Stimulated activated effector memory CD8-positive, alpha-beta T cell treated with anti-CD3 and anti-CD28 coated beads, Interleukin-12 subunit alpha, Interleukin-12 subunit beta, amount 100 ng/mL, for 72 hours (primary cell): ENCODE measurements around the gene HDAC4.

Source experiments
- ATAC-seq: fragments of 150-1000 bp; cut with Tn5 transposase; 2 replicates; pipeline ENCODE4 v1.10.0; 2021
- DNase-seq, 2 donors: peaks; one replicate each; pipeline ENCODE4 v3.0.0; 2021 to 2022; ENCODE audit warnings: low spot score in 2 of 2
- H3K27ac Mint-ChIP-seq: one replicate; pipeline ENCODE4 v1.8.0; 2022; ENCODE audit warnings: mild to moderate bottlenecking, mixed read lengths
- H3K36me3 Mint-ChIP-seq: one replicate; pipeline ENCODE4 v1.8.0; 2022; ENCODE audit warnings: mild to moderate bottlenecking, mixed read lengths
- H3K4me1 Mint-ChIP-seq: one replicate; pipeline ENCODE4 v1.8.0; 2022; ENCODE audit warnings: mixed read lengths
- H3K4me3 Mint-ChIP-seq: one replicate; pipeline ENCODE4 v1.8.0; 2022; ENCODE audit warnings: mild to moderate bottlenecking, mixed read lengths
- H3K9me3 Mint-ChIP-seq: one replicate; pipeline ENCODE4 v1.8.0; 2022; ENCODE audit warnings: mixed read lengths

HDAC4 gene

DNA sequence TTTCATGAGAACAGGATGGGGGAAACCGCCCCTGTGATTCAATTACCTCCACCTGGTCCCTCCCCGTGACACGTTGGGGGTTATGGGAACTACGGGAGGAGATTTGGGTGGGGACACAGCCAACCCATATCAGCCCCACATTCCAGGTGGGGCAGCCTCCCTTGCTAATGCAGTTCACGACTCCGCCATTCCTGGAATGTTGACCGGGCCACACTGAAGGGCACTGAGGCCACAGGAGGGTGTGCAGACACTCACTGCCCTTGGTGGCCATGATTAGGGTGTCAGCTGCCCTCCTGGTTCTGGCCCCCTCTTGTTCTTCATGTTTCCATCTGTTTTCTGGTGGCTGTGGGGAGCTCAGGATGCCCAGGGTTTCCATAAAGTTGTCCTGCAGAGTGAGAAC lies 376.6 kb downstream of the HDAC4 start:
- DNase-seq (no peak), ATAC-seq (no peak)
- no peaks in the 10 kb centered on the region for H3K9me3 Mint-ChIP-seq
- H3K4me1 Mint-ChIP-seq, result no peaks in the 10 kb centered on the region
- no peak overlapping the region for H3K27ac Mint-ChIP-seq
- H3K4me3 Mint-ChIP-seq, result no peak overlapping the region
- peaks cover 6% of the 10 kb centered on the region for H3K36me3 Mint-ChIP-seq

DNA sequence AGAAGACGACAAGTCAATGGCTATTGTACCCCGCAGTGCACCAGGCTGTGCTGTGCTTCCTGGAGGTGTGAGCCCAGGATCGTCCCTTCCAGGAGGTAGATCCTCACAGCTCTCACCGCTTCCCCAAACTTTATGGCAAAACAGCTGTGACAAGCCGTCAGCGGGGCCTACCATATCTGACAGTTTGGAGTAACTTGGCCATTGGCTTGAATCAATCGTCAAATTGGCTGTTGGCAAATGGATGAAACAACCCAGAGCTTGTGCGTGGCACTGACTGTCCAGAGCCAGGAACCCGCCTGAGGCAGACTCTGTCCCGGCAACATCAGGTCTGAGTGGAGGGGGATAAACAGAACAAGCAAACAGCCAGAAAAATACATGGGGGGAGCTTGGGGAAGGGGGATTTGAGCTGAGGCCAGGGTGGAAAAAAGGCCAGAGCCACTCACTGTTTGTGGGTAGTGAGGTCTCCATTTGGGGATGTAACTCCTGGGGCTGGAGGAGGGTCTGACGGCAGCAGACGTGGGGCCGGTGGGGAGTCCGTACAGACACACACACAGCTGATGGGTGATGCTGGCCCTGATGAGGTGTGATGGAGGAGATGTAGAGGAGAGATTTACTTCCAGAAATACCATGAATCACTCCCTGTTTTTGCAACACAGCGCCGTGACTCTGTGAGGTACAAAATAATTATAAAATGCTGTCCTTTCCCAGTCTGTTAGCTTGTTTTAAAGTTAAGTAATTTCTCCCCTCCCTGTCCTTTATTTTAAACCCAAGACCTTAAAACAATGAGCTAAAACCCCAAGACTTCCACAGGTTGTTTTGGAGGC lies 378.2 kb downstream of the HDAC4 start:
- Mint-ChIP-seq H3K27ac (no peak overlapping the region), H3K4me3 (no peak overlapping the region), H3K4me1 (no peaks in the 10 kb centered on the region), H3K9me3 (no peaks in the 10 kb centered on the region), H3K36me3 (no peaks in the 10 kb centered on the region)
- ATAC-seq, result no peak
- DNase-seq, result no peak

DNA sequence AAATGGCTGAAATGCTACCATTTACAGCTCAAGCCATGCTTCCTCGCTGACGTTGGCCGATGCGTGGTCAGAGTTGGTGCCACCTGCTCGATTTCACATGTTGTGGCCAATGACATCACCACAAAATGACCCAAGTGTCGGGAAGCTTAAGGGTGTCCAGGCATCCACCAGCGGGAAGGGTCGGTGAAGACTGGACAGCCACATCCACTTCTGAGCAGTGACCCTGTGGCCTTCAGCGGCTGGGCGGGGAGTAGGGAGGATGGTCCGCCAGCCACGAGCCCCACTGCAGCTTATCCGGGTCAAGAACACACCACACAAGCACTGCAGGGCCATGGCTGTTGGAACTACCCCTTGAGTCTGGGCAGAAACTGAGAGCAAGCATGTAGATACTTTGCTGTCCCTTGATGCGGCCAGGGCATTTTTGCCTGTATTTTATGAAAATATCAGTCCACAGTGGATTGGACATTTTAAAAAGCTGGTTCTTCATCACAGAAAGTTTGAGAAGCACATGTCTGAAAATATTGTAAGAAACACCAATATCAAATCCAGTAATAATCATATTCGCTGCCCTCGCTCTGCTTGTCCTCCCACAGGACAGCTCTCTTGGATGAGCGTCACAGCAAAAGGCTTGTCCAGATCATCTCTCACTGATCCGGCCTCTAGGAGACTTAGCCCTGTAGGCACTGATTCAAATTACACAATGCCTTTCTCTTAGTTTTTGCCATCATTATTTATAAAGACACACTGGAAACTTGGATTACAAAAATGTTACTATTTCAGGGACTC lies 379.0 kb downstream of the HDAC4 start:
- no peak for ATAC-seq
- no peak overlapping the region for H3K4me3 Mint-ChIP-seq
- no peak for DNase-seq
- H3K4me1 Mint-ChIP-seq, result no peaks in the 10 kb centered on the region
- no peaks in the 10 kb centered on the region for H3K36me3 Mint-ChIP-seq
- H3K9me3 Mint-ChIP-seq, result no peaks in the 10 kb centered on the region
- no peak overlapping the region for H3K27ac Mint-ChIP-seq

DNA sequence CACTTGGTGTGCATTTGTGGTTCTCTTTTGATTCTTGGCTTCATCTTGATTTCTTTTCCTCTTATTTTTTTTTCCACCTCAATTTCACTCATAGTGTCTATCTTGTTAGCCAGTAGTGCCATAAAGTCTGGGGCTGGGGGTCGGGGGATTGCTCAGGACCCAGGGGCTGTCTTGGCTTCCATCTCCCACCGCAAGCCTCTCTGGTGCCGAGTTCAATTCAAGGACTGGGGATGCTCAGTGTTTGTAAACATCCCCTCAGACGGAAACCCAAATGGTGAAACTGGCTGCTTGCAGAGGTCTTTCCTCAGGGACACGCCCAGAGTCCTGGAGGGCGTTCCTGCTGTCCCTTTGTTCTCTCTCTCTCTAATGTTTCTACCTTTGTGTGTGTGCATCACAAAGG lies 379.6 kb downstream of the HDAC4 start:
- ATAC-seq, result no peak
- Mint-ChIP-seq H3K9me3 (no peaks in the 10 kb centered on the region), H3K36me3 (no peaks in the 10 kb centered on the region), H3K27ac (no peak overlapping the region), H3K4me1 (no peaks in the 10 kb centered on the region), H3K4me3 (no peak overlapping the region)
- DNase-seq, result no peak

DNA sequence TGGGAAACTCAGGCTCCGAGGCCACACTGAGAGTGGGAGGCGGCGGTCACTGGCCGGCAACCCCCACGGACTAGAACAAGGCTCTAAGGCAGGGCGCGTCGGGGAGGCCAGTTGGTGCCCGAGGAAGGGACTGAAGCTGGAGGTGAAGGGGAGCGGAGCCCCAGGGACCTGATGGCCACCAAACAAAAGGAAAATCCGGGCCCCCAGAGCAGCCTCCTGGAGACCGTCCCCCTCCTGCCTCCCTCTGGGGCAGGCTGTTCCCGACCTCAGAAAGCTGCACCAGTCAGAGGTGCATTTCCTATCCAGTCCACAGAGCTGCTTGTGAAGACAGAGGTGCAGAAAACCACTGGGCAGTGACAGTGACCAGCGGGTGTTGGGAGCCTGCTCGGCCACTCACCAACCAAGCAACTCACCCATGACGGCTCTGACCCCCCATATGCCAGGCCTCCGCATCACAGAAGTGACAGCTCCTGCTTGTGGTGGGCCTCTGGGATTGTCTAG lies 380.2 kb downstream of the HDAC4 start:
- H3K4me3 Mint-ChIP-seq, result no peak overlapping the region
- DNase-seq, result no peak
- H3K27ac Mint-ChIP-seq, result no peak overlapping the region
- no peaks in the 10 kb centered on the region for H3K4me1 Mint-ChIP-seq
- no peaks in the 10 kb centered on the region for H3K9me3 Mint-ChIP-seq
- no peak for ATAC-seq
- no peaks in the 10 kb centered on the region for H3K36me3 Mint-ChIP-seq

DNA sequence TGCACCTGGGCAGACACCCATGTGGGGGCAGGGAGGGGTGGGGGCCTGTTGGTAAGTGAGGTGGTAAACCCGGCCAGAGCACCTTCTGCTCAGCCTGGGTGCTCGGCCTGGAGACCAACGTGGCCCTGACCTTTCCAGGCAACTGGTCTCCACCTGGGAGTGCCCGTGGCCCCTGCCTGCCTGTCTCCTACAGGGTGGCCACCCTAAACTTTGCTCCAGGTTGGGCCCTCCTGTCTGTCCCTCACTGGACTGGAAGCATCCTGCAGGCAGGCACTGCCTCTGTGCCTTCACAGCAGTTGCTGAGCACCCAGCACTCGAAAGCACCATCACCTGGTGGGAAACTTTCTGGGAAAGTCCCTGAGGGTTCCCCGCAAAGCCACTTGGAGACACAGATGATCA lies 381.6 kb downstream of the HDAC4 start:
- H3K9me3 Mint-ChIP-seq, result no peaks in the 10 kb centered on the region
- H3K27ac Mint-ChIP-seq, result no peak overlapping the region
- ATAC-seq (no peak), DNase-seq (no peak)
- H3K4me1 Mint-ChIP-seq, result no peaks in the 10 kb centered on the region
- H3K4me3 Mint-ChIP-seq, result no peak overlapping the region
- H3K36me3 Mint-ChIP-seq, result no peaks in the 10 kb centered on the region

DNA sequence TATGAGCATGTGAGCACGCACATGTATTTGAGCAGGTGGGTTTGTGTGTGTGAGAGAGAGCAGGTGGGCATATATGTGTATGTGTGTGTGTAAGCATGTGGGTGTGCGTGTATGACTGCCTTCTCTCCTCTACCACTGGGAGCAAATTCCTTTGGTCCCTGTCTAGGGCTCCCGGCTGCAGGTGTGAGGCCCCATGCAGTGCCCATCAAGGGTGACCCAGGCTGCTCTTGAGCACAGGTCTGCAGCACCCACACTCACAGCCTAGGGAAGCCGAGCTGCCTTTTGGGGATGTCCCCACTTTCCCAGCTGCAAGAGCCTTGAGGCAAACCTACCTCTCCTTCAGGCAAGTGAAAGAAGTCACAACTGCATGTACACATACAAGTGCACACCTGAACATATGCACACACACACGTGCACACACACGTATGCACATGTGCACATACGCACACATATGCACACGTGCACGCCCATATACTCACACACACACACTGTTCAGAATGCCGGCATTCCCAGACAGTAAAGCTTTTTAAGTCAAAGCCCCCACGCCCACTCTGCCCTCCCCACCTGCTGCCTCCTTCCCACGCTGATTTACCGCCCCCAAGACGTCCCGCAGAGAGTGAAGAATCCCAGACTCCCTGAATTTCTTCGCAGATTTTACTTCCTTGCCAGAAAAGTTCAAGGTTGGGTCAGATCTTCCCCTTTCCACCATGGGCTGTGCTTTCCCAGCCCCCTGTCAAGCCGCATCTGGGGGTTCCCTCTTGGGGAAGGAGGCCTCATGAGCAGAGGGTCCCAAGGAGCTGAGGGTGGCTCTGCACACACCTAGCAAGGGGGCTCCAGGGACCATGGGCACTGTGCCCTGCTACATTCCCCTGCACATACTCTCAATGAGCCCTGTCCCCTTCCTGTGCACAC lies 382.3 kb downstream of the HDAC4 start:
- ATAC-seq (no peak), DNase-seq (no peak)
- H3K4me1 Mint-ChIP-seq, result no peaks in the 10 kb centered on the region
- no peaks in the 10 kb centered on the region for H3K36me3 Mint-ChIP-seq
- no peak overlapping the region for H3K4me3 Mint-ChIP-seq
- no peaks in the 10 kb centered on the region for H3K9me3 Mint-ChIP-seq
- no peak overlapping the region for H3K27ac Mint-ChIP-seq

DNA sequence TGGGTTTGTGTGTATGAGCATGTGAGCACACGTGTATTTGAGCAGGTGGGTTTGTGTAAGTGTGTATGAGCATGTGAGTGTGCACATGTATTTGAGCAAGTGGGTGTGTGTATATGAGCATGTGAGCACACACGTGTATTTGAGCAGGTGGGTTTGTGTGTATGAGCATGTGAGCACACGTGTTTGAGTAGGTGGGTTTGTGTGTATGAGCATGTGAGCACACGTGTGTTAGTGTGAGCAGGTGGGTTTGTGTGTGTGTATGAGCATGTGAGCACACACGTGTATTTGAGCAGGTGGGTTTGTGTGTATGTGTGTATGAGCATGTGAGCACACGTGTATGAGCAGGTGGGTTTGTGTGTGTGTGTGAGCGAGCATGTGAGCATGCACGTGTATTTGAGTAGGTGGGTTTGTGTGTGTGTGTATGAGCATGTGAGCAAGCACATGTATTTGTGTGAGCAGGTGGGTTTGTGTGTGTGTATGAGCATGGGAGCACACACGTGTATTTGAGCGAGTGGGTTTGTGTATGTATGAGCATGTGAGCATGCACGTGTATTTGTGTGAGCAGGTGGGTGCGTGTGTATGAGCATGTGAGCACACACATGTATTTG lies 383.2 kb downstream of the HDAC4 start:
- DNase-seq, result no peak
- Mint-ChIP-seq H3K27ac (no peak overlapping the region), H3K4me3 (no peak overlapping the region), H3K36me3 (no peaks in the 10 kb centered on the region), H3K4me1 (no peaks in the 10 kb centered on the region), H3K9me3 (no peaks in the 10 kb centered on the region)
- ATAC-seq, result no peak

DNA sequence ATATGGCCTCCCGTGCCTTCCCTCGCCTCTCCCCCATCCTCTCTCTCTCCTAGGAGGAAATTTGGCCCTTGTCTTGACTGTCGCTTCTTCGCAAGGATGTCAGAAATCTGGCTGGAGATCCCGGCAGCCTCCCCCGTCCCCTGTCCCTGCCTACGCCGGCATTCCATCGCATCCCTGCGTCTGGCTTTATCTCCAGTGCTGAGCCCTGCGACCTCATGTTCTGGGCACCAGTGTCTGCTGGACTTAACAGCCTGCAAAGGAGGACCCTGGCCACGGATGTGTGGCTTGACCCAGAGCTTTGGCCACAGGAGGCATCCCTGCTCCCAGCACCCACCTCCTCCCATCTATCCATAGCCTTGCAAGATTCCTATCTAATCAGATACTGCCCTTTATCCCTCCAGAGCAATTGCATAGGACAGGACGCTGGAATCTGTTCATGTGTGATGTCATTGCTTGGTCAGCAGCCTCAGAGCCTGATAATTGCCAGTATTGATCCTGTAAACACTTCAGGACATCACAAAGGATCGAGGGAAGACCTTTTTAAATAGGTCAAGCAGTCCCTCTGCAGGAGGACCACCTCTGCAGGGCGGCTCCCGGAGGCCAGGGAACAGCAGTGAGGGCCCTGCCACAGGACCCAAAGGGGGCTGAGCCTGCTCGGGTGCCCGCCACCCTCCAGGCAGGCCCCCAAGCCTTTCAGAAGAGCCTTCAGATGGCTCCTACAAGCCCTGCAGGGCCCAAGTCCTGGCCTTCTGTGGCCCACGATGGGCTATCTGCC lies 384.7 kb downstream of the HDAC4 start:
- no peak overlapping the region for H3K4me3 Mint-ChIP-seq
- H3K27ac Mint-ChIP-seq, result no peak overlapping the region
- ATAC-seq (no peak), DNase-seq (no peak)
- no peaks in the 10 kb centered on the region for H3K4me1 Mint-ChIP-seq
- no peaks in the 10 kb centered on the region for H3K9me3 Mint-ChIP-seq
- H3K36me3 Mint-ChIP-seq, result no peaks in the 10 kb centered on the region

DNA sequence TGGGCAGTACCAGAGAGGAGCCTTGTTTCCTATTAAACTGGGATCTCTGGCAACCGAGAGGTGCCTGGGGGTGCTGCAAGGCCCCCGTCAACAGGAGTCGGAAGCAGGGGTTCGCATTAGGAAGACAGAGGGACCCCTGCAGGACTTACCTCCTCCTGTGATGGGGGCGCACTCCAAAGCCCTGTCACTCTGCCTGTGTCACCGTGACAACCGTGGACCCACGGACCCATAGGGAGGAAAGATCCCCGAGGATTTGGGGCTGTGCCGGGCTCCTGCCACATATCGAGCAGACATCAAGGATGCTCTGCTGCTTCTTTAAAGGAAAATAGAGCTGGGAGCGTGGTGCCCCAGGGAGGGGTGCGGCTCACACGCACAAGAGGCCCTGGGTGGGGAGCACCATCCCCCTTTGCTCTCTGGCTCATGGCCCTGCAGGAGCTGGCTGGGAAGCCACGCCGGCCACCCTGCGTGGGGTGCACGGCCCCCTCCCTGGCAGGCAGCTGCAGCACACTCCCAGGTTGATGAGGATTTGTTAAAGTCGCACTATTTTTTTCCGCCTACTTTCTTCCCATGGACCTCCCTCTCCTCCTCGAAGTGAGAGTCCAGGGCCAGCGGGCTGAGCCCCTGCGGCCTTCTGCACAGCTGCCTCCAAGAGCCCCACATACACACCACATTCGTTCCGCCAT lies 385.5 kb downstream of the HDAC4 start:
- ATAC-seq (no peak), DNase-seq (no peak)
- Mint-ChIP-seq H3K27ac (no peak overlapping the region), H3K4me1 (no peaks in the 10 kb centered on the region), H3K9me3 (no peaks in the 10 kb centered on the region), H3K4me3 (no peak overlapping the region), H3K36me3 (no peaks in the 10 kb centered on the region)

DNA sequence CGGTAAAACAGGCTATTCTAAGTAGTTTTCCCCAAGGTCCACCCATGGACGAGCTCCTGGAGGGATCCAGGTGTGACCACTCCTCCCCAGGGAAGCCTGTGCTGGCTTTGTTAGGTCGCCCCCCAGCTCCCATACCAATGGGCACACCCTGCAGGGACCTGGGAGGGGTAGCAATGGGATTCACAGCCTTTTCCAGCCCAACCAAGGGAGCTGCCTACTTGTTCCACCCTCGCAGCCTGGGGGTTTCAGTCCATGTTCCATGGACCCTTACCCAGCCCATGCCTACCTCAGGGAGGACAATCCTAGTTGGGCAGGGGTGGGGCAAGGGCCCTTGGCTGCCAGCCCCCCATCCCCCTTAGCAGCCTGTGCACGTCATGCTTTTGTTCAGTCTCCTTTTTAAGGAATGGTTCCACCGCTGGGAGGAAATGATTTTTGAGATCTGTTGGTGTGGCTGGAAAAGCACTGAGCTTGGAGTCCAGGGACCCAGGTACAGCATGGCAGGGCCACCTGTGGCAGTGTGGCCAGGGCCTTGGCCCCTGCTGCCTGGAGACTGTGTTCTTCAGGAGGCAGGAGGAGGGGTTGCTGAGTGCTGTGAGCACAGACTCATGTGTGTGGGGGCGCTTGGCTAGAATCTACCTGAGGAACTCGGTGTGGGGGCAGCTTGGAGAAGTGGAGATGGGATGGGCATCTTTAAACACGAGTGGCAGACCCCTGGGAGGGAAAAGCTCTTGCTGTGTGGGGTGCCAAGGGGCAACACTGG lies 386.2 kb downstream of the HDAC4 start:
- no peaks in the 10 kb centered on the region for H3K9me3 Mint-ChIP-seq
- no peak overlapping the region for H3K27ac Mint-ChIP-seq
- DNase-seq (no peak), ATAC-seq (no peak)
- H3K4me3 Mint-ChIP-seq, result no peak overlapping the region
- H3K36me3 Mint-ChIP-seq, result no peaks in the 10 kb centered on the region
- H3K4me1 Mint-ChIP-seq, result no peaks in the 10 kb centered on the region

DNA sequence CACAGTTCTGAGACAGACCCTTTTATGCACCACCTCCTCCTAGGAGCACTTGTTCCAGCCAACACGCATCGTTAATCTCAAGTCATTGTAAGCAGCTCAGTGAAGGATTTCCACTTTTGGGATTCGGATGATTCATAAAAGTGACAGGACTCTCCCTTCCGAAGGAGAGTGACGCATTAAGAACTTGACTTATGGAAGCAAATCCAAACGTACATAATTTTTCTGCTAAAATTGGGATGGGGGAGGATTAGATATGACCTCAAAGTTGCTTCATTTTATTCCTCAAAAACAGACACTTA lies 387.2 kb downstream of the HDAC4 start:
- H3K9me3 Mint-ChIP-seq, result no peaks in the 10 kb centered on the region
- no peak for ATAC-seq
- no peaks in the 10 kb centered on the region for H3K4me1 Mint-ChIP-seq
- no peaks in the 10 kb centered on the region for H3K36me3 Mint-ChIP-seq
- H3K4me3 Mint-ChIP-seq, result no peak overlapping the region
- DNase-seq, result no peak
- H3K27ac Mint-ChIP-seq, result no peak overlapping the region

DNA sequence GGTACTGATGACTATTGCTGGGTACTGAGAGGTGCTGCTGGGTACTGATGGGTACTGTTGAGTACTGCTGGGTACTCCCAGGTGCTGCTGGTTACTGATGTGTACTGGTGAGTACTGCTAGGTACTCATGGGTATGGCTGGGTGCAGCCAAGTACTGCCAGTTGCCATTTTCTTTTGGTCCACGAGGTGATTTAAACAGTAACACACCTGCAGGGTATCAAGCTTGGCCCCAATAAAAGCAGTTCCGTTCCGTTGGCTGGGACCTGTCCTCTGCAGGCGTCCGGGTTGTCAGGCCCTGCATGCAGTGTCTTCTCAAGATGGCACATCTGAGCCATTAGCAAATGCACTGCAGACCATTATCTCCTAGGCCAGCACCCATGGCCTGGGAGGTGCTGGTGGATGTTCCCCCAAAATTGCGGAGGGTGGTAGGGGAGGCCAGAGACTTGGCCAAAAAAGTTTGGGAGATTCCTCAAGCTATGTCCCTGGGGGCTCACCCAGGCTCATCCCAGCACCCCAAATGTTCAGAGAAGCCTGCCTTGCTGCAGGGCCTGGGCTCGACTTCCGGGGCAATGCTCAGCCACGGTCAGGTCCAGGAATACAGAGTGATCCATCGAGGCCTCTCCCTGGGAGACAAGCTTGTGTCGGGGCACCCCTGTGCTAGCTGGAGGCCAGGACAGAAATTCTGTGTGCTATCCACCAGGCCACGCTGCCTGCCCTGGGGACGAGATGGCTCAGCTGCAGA lies 387.7 kb downstream of the HDAC4 start:
- ATAC-seq, result no peak
- no peak overlapping the region for H3K27ac Mint-ChIP-seq

More for the DNA sequence above, 387.7 kb downstream of the HDAC4 start:
- Mint-ChIP-seq H3K36me3 (no peaks in the 10 kb centered on the region), H3K9me3 (no peaks in the 10 kb centered on the region), H3K4me1 (no peaks in the 10 kb centered on the region), H3K4me3 (no peak overlapping the region)
- no peak for DNase-seq
